ENCODE data around the gene TMPRSS7.

Gene TMPRSS7

GRCh38 chr3:112034436-112034835 lies at the start of gene TMPRSS7:
TSS of gene TMPRSS7 (plus strand) at chr3:112034736. CDS start at chr3:112034846, 110 bp downstream.
- no peak for DNase-seq

GRCh38 chr3:111986800-111987199 lies 47.7 kb upstream of the TMPRSS7 start:
- no peak for DNase-seq

- peak; percentile 52 for DNase-seq
Measured at GRCh38 chr3:111989061-111989678, 45.4 kb upstream of the TMPRSS7 start.

- DNase-seq = no peak
Measured at GRCh38 chr3:111993038-111993437, 41.5 kb upstream of the TMPRSS7 start.

- peak; percentile 38 for DNase-seq
Measured at GRCh38 chr3:111998636-111999483, 35.7 kb upstream of the TMPRSS7 start, which contains the start of gene TAGLN3. TSS of gene TAGLN3 (plus strand) at chr3:111998922. CDS start at chr3:111999423, 501 bp downstream.

GRCh38 chr3:111999484-112000324 lies 34.8 kb upstream of the TMPRSS7 start:
- DNase-seq = no peak

GRCh38 chr3:112000367-112000771 lies 34.2 kb upstream of the TMPRSS7 start:
- DNase-seq = no peak

GRCh38 chr3:112000966-112001365 lies 33.6 kb upstream of the TMPRSS7 start:
- DNase-seq = no peak

GRCh38 chr3:112001526-112001925 lies 33.0 kb upstream of the TMPRSS7 start:
- DNase-seq = no peak

GRCh38 chr3:112002096-112002971 lies 32.2 kb upstream of the TMPRSS7 start:
- no peak for DNase-seq

GRCh38 chr3:112003321-112004080 lies 31.0 kb upstream of the TMPRSS7 start:
- DNase-seq = no peak

GRCh38 chr3:112004187-112004586 lies 30.3 kb upstream of the TMPRSS7 start:
- no peak for DNase-seq

- no peak for DNase-seq
Measured at GRCh38 chr3:112004669-112005068, 29.9 kb upstream of the TMPRSS7 start.

- no peak for DNase-seq
Measured at GRCh38 chr3:112005091-112005672, 29.4 kb upstream of the TMPRSS7 start.

- no peak for DNase-seq
Measured at GRCh38 chr3:112007633-112008032, 26.9 kb upstream of the TMPRSS7 start.

- DNase-seq = no peak
Measured at GRCh38 chr3:112009670-112010069, 24.9 kb upstream of the TMPRSS7 start.

- peak; percentile 69 for DNase-seq
Measured at GRCh38 chr3:112010636-112011035, 23.9 kb upstream of the TMPRSS7 start.

- DNase-seq = no peak
Measured at GRCh38 chr3:112011376-112011940, 23.1 kb upstream of the TMPRSS7 start.

GRCh38 chr3:112012205-112012992 lies 22.1 kb upstream of the TMPRSS7 start:
- no peak for DNase-seq
